ENCODE measurements around the gene FLT1. TPM values are rescaled to one million over a fixed set of nuclear protein-coding genes. Genes with fewer than 3 reads are reported as not detected.

FLT1 gene, protein sequence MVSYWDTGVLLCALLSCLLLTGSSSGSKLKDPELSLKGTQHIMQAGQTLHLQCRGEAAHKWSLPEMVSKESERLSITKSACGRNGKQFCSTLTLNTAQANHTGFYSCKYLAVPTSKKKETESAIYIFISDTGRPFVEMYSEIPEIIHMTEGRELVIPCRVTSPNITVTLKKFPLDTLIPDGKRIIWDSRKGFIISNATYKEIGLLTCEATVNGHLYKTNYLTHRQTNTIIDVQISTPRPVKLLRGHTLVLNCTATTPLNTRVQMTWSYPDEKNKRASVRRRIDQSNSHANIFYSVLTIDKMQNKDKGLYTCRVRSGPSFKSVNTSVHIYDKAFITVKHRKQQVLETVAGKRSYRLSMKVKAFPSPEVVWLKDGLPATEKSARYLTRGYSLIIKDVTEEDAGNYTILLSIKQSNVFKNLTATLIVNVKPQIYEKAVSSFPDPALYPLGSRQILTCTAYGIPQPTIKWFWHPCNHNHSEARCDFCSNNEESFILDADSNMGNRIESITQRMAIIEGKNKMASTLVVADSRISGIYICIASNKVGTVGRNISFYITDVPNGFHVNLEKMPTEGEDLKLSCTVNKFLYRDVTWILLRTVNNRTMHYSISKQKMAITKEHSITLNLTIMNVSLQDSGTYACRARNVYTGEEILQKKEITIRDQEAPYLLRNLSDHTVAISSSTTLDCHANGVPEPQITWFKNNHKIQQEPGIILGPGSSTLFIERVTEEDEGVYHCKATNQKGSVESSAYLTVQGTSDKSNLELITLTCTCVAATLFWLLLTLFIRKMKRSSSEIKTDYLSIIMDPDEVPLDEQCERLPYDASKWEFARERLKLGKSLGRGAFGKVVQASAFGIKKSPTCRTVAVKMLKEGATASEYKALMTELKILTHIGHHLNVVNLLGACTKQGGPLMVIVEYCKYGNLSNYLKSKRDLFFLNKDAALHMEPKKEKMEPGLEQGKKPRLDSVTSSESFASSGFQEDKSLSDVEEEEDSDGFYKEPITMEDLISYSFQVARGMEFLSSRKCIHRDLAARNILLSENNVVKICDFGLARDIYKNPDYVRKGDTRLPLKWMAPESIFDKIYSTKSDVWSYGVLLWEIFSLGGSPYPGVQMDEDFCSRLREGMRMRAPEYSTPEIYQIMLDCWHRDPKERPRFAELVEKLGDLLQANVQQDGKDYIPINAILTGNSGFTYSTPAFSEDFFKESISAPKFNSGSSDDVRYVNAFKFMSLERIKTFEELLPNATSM (N-terminal part only)
- 4.9 to 6.5 TPM (median 5.5 TPM) in 3 replicates for total RNA-seq

- no peak for TF ChIP-seq CTCF (IDR thresholded peaks at IDR 0.05; ENCODE audit: unreplicated experiment)
- H3K27me3 Mint-ChIP-seq (ENCODE audit: low read depth), result peaks cover 87% of the 10 kb centered on the region
- no peak within 1 kb of the TSS for H3K27ac Mint-ChIP-seq
- H3K4me3 Mint-ChIP-seq, result peak within 1 kb of the TSS; percentile 64
- no peaks in the 10 kb centered on the region for H3K36me3 Mint-ChIP-seq
- DNase-seq (ENCODE audit: low spot score in 2 of 2, unreplicated experiment in 2 of 2), result peak; percentile 34 to 74
- peaks cover 15% of the 10 kb centered on the region for H3K4me1 Mint-ChIP-seq
- no peaks in the 10 kb centered on the region for H3K9me3 Mint-ChIP-seq
Observed at GRCh38 chr13:28494778-28495537, at the start of gene FLT1. Gene FLT1, minus strand, starts transcription at chr13:28495128. Its CDS starts 285 bp downstream, at chr13:28494843.

GRCh38 chr13:28544026-28544425 is 49.1 kb upstream of the FLT1 start:
- Mint-ChIP-seq H3K9me3 (peaks cover 17% of the 10 kb centered on the region), H3K27me3 (ENCODE audit: low read depth) (peaks cover 11% of the 10 kb centered on the region), H3K4me1 (peaks cover 2% of the 10 kb centered on the region), H3K36me3 (peaks cover 2% of the 10 kb centered on the region), H3K27ac (no peak overlapping the region), H3K4me3 (no peak overlapping the region)
- DNase-seq (ENCODE audit: low spot score in 2 of 2, unreplicated experiment in 2 of 2), result no peak
- no peak for TF ChIP-seq CTCF (IDR thresholded peaks at IDR 0.05; ENCODE audit: unreplicated experiment)

DNA sequence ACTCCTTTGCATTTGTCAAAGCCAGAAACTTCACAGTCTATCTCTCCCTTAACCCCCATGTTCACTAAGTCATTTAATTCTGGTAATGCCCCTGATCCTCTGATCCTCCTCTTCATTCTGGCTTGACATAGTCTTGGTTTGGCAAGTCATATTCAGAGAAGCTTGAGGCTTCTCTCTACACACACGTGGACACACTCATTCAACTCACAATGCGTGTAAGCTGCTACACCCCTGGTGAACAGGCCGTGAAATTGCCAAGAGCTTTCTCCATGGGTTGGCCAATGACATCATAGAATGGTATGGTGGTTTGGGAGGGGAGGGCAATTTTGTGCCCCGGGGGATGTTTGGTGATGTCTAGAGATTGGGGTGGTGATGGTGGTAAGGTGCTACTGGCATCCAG is 47.9 kb upstream of the FLT1 start:
- H3K27ac Mint-ChIP-seq, result no peak overlapping the region
- no peak for TF ChIP-seq CTCF (IDR thresholded peaks at IDR 0.05; ENCODE audit: unreplicated experiment)
- no peak overlapping the region for H3K4me3 Mint-ChIP-seq
- H3K36me3 Mint-ChIP-seq, result peaks cover 2% of the 10 kb centered on the region
- H3K4me1 Mint-ChIP-seq, result peaks cover 2% of the 10 kb centered on the region
- DNase-seq (ENCODE audit: low spot score in 2 of 2, unreplicated experiment in 2 of 2), result no peak
- peaks cover 10% of the 10 kb centered on the region for H3K27me3 Mint-ChIP-seq (ENCODE audit: low read depth)
- H3K9me3 Mint-ChIP-seq, result peaks cover 17% of the 10 kb centered on the region

GRCh38 chr13:28541966-28542365 is 47.0 kb upstream of the FLT1 start:
- peaks cover 17% of the 10 kb centered on the region for H3K9me3 Mint-ChIP-seq
- H3K4me1 Mint-ChIP-seq, result peaks cover 2% of the 10 kb centered on the region
- H3K27me3 Mint-ChIP-seq (ENCODE audit: low read depth), result peaks cover 8% of the 10 kb centered on the region
- no peak overlapping the region for H3K4me3 Mint-ChIP-seq
- DNase-seq (ENCODE audit: low spot score in 2 of 2, unreplicated experiment in 2 of 2), result no peak
- no peak for TF ChIP-seq CTCF (IDR thresholded peaks at IDR 0.05; ENCODE audit: unreplicated experiment)
- H3K27ac Mint-ChIP-seq, result no peak overlapping the region
- peaks cover 2% of the 10 kb centered on the region for H3K36me3 Mint-ChIP-seq

DNA sequence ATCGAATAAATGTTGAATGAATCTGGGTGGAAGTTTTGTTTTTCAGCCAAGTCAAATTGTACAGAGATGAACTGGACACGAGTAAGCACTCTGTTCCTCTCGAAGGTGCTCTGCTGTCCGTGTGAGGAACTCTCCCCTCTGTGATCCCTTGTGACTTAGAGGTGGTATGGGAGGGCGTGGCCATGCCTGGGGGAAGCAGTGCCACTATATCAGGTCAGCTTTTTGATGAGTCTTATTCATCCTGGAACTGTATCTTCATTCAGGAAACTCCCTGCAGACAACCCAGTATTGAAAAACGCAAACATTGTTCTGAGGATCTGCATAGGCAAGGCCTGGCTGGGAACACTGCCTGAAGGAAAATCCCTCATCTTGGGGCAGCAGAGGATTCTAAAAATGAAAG is 45.7 kb upstream of the FLT1 start:
- Mint-ChIP-seq H3K4me1 (peaks cover 2% of the 10 kb centered on the region), H3K36me3 (peaks cover 2% of the 10 kb centered on the region), H3K9me3 (peaks cover 17% of the 10 kb centered on the region), H3K27ac (no peak overlapping the region), H3K4me3 (no peak overlapping the region), H3K27me3 (ENCODE audit: low read depth) (peaks cover 16% of the 10 kb centered on the region)
- TF ChIP-seq CTCF (IDR thresholded peaks at IDR 0.05; ENCODE audit: unreplicated experiment), result no peak
- no peak for DNase-seq (ENCODE audit: low spot score in 2 of 2, unreplicated experiment in 2 of 2)

Data from mesothelial cell of epicardium (in vitro differentiated cells).